Natural killer cell treated with Interleukin-12 subunit alpha and Interleukin-12 subunit beta and Interleukin-15 and Interleukin-18, amount 100 ng/mL, for 72 hours (primary cell): ENCODE data around the gene GCAT. TPM values are rescaled to one million over a fixed set of nuclear protein-coding genes. Genes with fewer than 3 reads are reported as not detected.
"Not testable (repeated sequence)": the region's sequence is repeated elsewhere in the genome, so short reads cannot be mapped to it uniquely, and the experiment has no call there.

ENCODE experiments used
- ATAC-seq, 2 donors: fragments of 150-1000 bp; cut with Tn5 transposase in 1 of 2; sonication (Bioruptor Pico), chemical (Tn5 transposase) in 1 of 2; 2 replicates each; pipeline ENCODE4 v1.10.0; 2021
- DNase-seq: peaks from one replicate; pipeline ENCODE4 v3.0.0; 2022; ENCODE audit warnings: low spot score
- H3K27ac Mint-ChIP-seq, 2 donors: 1 replicate in 1 of 2; 2 replicates in 1 of 2; pipeline ENCODE4 v1.8.0; 2022; ENCODE audit warnings: mixed read lengths in 2 of 2, mild to moderate bottlenecking in 1 of 2, moderate library complexity in 1 of 2
- H3K27me3 Mint-ChIP-seq, 2 donors: 1 replicate in 1 of 2; 2 replicates in 1 of 2; pipeline ENCODE4 v1.8.0; 2022; ENCODE audit warnings: mixed read lengths in 2 of 2
- H3K36me3 Mint-ChIP-seq: one replicate; pipeline ENCODE4 v1.8.0; 2022; ENCODE audit warnings: mixed read lengths
- H3K4me1 Mint-ChIP-seq, 2 donors: 1 replicate in 1 of 2; 2 replicates in 1 of 2; pipeline ENCODE4 v1.8.0; 2022; ENCODE audit warnings: low read depth in 2 of 2, mixed read lengths in 2 of 2, mild to moderate bottlenecking in 1 of 2
- H3K4me3 Mint-ChIP-seq: one replicate; pipeline ENCODE4 v1.8.0; 2022; ENCODE audit warnings: mixed read lengths
- H3K9me3 Mint-ChIP-seq: 2 replicates; pipeline ENCODE4 v1.8.0; 2022; ENCODE audit warnings: mixed read lengths
- total RNA-seq, 2 donors: library from RNA; stranded (reverse); gene quantifications; one replicate each; pipeline ENCODE4 v1.2.3, GENCODE V29; 2022

The GCAT gene
- total RNA-seq, 2 donors from 2014 or later: 11.5 to 12.3 TPM

DNA sequence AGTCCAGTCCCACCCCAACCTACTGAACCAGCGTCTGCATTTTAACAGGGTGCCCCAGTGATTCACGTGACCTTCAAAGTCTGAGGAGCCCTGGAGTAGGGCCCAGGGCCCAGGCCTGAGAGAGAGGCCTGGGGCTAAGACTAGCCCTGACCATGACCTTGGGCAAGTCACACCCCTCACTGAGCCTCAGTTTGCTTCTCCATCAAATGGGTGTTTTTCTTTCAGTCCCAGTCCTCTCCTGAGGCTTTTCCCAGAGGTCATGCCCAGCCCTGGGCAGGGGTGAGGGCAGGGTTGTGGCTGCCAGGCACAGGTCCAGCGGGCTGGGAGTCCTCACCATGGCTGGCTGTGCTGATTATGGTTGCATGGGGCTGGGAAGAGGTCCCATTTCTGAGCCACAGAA lies 33.0 kb upstream of the GCAT start:
- ATAC-seq (no peak), DNase-seq (no peak)
- Mint-ChIP-seq H3K36me3 (no peaks in the 10 kb centered on the region), H3K4me3 (no peak overlapping the region), H3K27me3 (no peaks in the 10 kb centered on the region), H3K4me1 (peaks cover 0 to 6% of the 10 kb centered on the region in 2 donors), H3K27ac (no peak overlapping the region), H3K9me3 (no peaks in the 10 kb centered on the region)

DNA sequence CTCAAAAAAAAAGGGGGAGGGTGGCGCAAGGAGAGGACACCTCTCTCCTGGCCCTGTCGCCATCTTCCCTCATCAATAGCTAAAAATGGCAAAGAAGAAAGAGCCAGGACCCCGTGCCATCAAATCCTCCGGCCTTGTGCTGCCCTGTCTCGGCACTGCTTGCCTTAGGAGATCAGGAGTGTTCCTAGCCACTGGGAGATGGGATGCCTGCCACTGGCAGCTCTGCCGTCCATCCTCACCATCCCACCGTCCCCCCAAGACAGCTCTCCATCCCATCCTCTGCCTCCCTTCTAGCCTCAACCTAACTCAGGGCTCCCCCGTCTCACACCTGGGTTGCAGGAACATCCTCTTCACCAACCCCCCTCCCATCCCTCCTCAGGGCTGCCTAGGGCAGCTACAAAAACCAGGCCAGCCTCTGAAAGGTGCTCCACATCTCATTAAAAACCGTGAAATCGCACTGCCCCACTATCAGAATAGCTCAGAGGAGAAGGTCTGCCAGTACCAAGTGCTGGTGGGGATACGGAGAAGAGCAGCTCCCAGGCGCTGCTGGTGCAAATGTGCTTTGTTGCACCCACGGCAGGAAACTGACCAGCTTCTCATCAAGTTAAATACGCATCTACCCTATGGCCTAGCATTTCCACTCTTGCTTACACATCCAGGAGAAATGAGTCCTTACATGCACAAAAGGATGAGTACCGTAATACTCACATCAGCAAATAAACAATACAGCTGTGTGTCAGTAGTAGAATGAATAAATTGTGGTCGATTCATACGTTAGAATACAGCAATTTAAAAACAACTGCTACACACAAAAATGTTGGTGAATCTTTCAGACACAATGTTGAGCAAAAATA lies 31.7 kb upstream of the GCAT start:
- Mint-ChIP-seq H3K27ac (no peak overlapping the region), H3K27me3 (no peaks in the 10 kb centered on the region)

GRCh38 chr22:37776639-37777005 lies 31.1 kb upstream of the GCAT start:
- no peak overlapping the region for H3K4me3 Mint-ChIP-seq
- ATAC-seq: no peak
- H3K27me3 Mint-ChIP-seq: no peaks in the 10 kb centered on the region
- no peaks in the 10 kb centered on the region for H3K36me3 Mint-ChIP-seq
- DNase-seq: no peak
- H3K9me3 Mint-ChIP-seq: no peaks in the 10 kb centered on the region
- peaks cover 0 to 6% of the 10 kb centered on the region in 2 donors for H3K4me1 Mint-ChIP-seq
- no peak overlapping the region for H3K27ac Mint-ChIP-seq

More for the DNA sequence above, 31.7 kb upstream of the GCAT start:
- no peaks in the 10 kb centered on the region for H3K9me3 Mint-ChIP-seq
- H3K4me1 Mint-ChIP-seq: peaks cover 0 to 6% of the 10 kb centered on the region in 2 donors
- DNase-seq (no peak), ATAC-seq (no peak)
- no peaks in the 10 kb centered on the region for H3K36me3 Mint-ChIP-seq
- H3K4me3 Mint-ChIP-seq: no peak overlapping the region

GRCh38 chr22:37777122-37777687 lies 30.5 kb upstream of the GCAT start:
- DNase-seq (no peak), ATAC-seq (no peak)
- Mint-ChIP-seq H3K9me3 (no peaks in the 10 kb centered on the region), H3K36me3 (no peaks in the 10 kb centered on the region), H3K4me1 (peaks cover 0 to 6% of the 10 kb centered on the region in 2 donors), H3K27me3 (no peaks in the 10 kb centered on the region), H3K4me3 (no peak overlapping the region), H3K27ac (no peak overlapping the region)

DNA sequence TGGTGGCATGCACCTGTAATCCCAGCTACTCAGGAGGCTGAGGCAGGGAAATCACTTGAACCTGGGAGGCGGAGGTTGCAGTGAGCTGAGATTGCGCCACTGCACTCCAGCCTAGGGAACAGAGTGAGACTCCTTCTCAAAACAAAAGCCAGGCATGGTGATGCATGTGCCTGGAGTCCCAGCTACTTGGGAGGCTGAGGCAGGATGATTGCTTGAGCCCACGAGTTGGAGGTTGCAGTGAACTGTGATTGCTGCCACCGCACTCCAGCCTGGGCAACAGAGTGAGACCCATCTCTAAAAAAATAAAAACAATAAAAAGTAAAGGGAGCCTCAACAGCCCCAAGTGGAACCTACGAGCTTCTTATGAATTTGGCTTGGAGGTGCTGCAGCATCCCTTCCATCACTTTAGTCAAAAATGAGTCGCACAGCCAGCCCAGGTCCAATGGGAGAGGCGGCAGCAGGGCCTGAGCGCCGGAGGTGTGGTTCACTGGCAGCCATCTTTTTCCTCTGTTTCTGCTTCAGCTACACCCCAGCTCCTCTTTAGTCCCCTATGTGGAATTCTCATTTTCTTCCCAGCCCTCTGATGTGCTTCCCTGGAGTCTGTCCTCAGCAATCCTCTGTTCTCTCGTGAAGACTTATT lies 29.2 kb upstream of the GCAT start:
- DNase-seq (no peak), ATAC-seq (no peak)
- H3K27me3 Mint-ChIP-seq: no peaks in the 10 kb centered on the region
- H3K36me3 Mint-ChIP-seq: no peaks in the 10 kb centered on the region
- H3K27ac Mint-ChIP-seq: no peak overlapping the region
- H3K4me3 Mint-ChIP-seq: no peak overlapping the region
- peaks cover 0 to 6% of the 10 kb centered on the region in 2 donors for H3K4me1 Mint-ChIP-seq
- H3K9me3 Mint-ChIP-seq: no peaks in the 10 kb centered on the region

DNA sequence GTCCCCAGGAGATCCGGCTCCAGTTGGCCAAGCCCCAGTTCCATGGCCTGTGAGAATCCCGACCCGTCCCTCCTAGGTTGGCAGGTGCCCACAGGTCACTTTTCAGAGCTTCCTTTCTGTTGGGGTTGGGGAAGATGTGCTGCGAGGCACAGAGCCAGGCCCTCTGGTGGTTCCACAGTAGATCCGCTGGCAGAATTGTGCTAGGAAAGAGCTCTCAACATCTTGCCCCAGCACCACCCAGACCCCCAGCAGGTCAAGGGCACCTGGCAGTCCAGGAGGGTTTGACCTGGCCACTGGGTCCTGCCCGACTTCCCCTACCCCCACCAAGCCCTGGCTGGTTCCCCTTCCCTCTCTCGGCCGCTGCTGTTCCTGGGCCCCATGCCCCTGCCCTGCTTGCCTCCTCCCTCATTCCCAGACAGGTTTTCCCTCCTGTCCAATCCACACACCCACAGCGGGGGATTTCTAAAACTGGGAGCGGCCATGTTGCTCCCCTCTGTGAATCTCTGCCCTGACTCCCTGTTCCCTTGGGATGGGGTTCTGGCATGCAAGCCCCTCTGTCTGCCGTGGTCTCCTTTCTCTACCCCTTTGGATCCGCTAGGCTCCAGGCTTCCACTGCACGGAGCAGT lies 26.2 kb upstream of the GCAT start:
- ATAC-seq (no peak), DNase-seq (no peak)
- no peaks in the 10 kb centered on the region for H3K36me3 Mint-ChIP-seq
- no peaks in the 10 kb centered on the region for H3K9me3 Mint-ChIP-seq
- H3K27ac Mint-ChIP-seq: no peak overlapping the region
- no peak overlapping the region for H3K4me3 Mint-ChIP-seq
- no peaks in the 10 kb centered on the region for H3K4me1 Mint-ChIP-seq
- H3K27me3 Mint-ChIP-seq: peaks cover 0 to 2% of the 10 kb centered on the region in 2 donors

DNA sequence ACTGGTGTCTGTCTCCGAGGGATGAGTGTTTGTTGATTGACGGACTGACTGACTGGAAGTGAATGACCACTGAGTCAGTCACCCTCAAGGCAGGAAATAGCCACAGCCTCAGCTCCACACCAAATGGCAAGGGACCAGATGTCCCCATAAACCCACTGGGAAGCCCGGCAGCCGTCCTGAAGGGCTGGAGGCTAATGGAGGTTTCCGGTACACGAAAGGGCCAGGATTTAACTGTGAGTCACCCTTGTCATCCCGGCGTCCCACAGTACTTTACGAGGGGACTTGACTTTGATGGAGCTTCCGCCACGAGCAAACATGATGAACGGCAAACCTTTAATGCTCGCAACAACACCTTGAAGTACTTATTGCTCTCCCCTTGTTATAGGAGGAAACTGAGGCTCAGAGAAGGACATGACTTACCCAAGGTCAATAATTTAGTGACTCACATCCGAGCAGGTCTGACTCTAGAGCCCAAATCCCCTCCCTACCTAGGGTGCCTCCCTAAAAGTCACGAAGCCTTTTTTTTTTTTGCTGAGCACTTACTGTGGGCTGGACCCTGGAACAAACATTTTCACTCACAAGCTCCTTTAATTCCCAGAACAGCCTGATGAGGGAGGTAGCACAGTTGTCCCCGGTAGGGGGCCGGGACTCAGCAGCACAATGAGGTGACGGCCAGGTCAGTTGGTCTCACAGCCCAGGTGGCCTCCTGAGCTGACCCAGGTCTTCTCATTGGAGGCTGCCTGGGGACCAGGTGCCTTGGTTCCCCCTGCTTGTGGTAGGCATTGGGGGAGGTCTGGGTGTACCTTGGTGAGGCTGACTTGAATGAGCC lies 25.2 kb upstream of the GCAT start:
- no peak for ATAC-seq
- no peaks in the 10 kb centered on the region for H3K36me3 Mint-ChIP-seq
- DNase-seq: no peak
- H3K27me3 Mint-ChIP-seq: peaks cover 0 to 2% of the 10 kb centered on the region in 2 donors
- no peak overlapping the region for H3K4me3 Mint-ChIP-seq
- H3K27ac Mint-ChIP-seq: no peak overlapping the region
- H3K9me3 Mint-ChIP-seq: no peaks in the 10 kb centered on the region
- no peaks in the 10 kb centered on the region for H3K4me1 Mint-ChIP-seq

- Mint-ChIP-seq H3K4me3 (no peak overlapping the region), H3K27me3 (peaks cover 0 to 2% of the 10 kb centered on the region in 2 donors), H3K27ac (no peak overlapping the region), H3K4me1 (no peaks in the 10 kb centered on the region), H3K9me3 (no peaks in the 10 kb centered on the region), H3K36me3 (no peaks in the 10 kb centered on the region)
- ATAC-seq (no peak), DNase-seq (no peak)
Measured at GRCh38 chr22:37784829-37785495, 22.8 kb upstream of the GCAT start.

- Mint-ChIP-seq H3K36me3 (no peaks in the 10 kb centered on the region), H3K27me3 (peaks cover 0 to 2% of the 10 kb centered on the region in 2 donors), H3K4me3 (no peak overlapping the region), H3K27ac (no peak overlapping the region), H3K9me3 (no peaks in the 10 kb centered on the region), H3K4me1 (no peaks in the 10 kb centered on the region)
- no peak for ATAC-seq
- no peak for DNase-seq
Measured at GRCh38 chr22:37790234-37790633, 17.5 kb upstream of the GCAT start.

DNA sequence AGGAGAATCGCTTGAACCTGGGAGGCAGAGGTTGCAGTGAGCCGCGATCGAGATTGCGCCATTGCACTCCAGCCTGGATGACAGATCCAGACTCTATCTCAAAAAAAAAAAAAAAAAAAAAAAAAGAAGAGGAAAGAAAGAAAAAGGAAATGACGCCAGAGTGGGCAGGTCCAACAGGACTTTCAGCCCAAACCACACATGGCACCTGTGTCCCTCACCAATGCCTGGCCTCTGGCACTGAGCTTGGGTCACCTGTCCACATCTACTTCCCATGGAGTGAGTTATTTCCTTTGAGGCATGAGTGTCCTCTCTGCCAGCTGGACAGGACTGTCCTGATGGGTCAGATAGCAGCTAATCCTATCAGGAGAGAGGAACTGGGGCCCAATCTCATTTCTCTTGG lies 15.2 kb upstream of the GCAT start:
- ATAC-seq: no peak
- H3K27me3 Mint-ChIP-seq: no peaks in the 10 kb centered on the region
- no peaks in the 10 kb centered on the region for H3K4me1 Mint-ChIP-seq
- H3K27ac Mint-ChIP-seq: no peak overlapping the region
- H3K36me3 Mint-ChIP-seq: no peaks in the 10 kb centered on the region
- H3K4me3 Mint-ChIP-seq: no peak overlapping the region
- DNase-seq: no peak
- H3K9me3 Mint-ChIP-seq: no peaks in the 10 kb centered on the region

GRCh38 chr22:37794376-37794775 lies 13.4 kb upstream of the GCAT start:
- ATAC-seq (no peak), DNase-seq (no peak)
- Mint-ChIP-seq H3K27me3 (no peaks in the 10 kb centered on the region), H3K27ac (no peak overlapping the region), H3K9me3 (no peaks in the 10 kb centered on the region), H3K36me3 (no peaks in the 10 kb centered on the region), H3K4me3 (no peak overlapping the region), H3K4me1 (no peaks in the 10 kb centered on the region)

- Mint-ChIP-seq H3K27me3 (peaks cover 0 to 5% of the 10 kb centered on the region in 2 donors), H3K9me3 (no peaks in the 10 kb centered on the region), H3K4me1 (no peaks in the 10 kb centered on the region), H3K36me3 (no peaks in the 10 kb centered on the region), H3K27ac (no peak overlapping the region), H3K4me3 (no peak overlapping the region)
- DNase-seq (no peak), ATAC-seq (no peak)
Measured at GRCh38 chr22:37796079-37796478, 11.7 kb upstream of the GCAT start.

- not testable (repeated sequence) for DNase-seq, H3K4me1 Mint-ChIP-seq, ATAC-seq, H3K27ac Mint-ChIP-seq, H3K36me3 Mint-ChIP-seq, H3K9me3 Mint-ChIP-seq, H3K27me3 Mint-ChIP-seq, H3K4me3 Mint-ChIP-seq
Measured at GRCh38 chr22:37797259-37797658, 10.5 kb upstream of the GCAT start.
